Uterus (tissue), 4 donors: ENCODE measurements around the gene DNAJC6. TPM values are rescaled to one million over a fixed set of nuclear protein-coding genes. Genes with fewer than 3 reads are reported as not detected.

Source experiments
- DNase-seq, 2 donors: peaks; one replicate each; pipeline ENCODE4 v3.0.0-alpha.2; 2019 to 2020
- H3K27ac ChIP-seq, 2 donors: fragments of 200-600 bp; sonication (generic); 1 replicate in 1 of 2; 2 replicates in 1 of 2; pipeline ENCODE4 v1.5.1; 2016 to 2018
- H3K27me3 ChIP-seq, 2 donors: fragments of 200-600 bp; sonication (generic); one replicate each; pipeline ENCODE4 v1.5.1; 2018 to 2019; ENCODE audit warnings: control low read depth in 1 of 2
- H3K36me3 ChIP-seq, 2 donors: fragments of 200-600 bp; sonication (generic); one replicate each; pipeline ENCODE4 v1.5.1; 2019; ENCODE audit warnings: control low read depth in 1 of 2
- H3K4me1 ChIP-seq, 2 donors: fragments of 200-600 bp; sonication (generic); one replicate each; pipeline ENCODE4 v1.5.1; 2018 to 2019; ENCODE audit warnings: control low read depth in 1 of 2
- H3K4me3 ChIP-seq, 2 donors: fragments of 200-600 bp; sonication (generic); 1 replicate in 1 of 2; 2 replicates in 1 of 2; pipeline ENCODE4 v1.5.1; 2018 to 2019; ENCODE audit warnings: mild to moderate bottlenecking in 1 of 2
- H3K9me3 ChIP-seq, 2 donors: fragments of 200-600 bp; sonication (generic); one replicate each; pipeline ENCODE4 v1.5.1; 2019; ENCODE audit warnings: control low read depth in 1 of 2
- POLR2A ChIP-seq, 2 donors: fragments of 450-650 bp; IDR thresholded peaks; one replicate each; pipeline ENCODE4 v1.6.1; 2016; ENCODE audit warnings: antibody characterized with exemption in 2 of 2, mild to moderate bottlenecking in 1 of 2, moderate library complexity in 1 of 2
- intact Hi-C: fragments of 100-400 bp; cut with DNase I; formaldehyde crosslinking; loops from one replicate; pipeline ENCODE4 v1.15.1; 2023; ENCODE audit warnings: low total_unique reads
- total RNA-seq, 4 donors: library from RNA; depleted of rRNA in 3 of 4; stranded (reverse); fragments of >200 nt in 3 of 4; gene quantifications; one replicate each; pipeline versions ENCODE4 v1.1.0 to v1.2.4, GENCODE V29; 2014 to 2023
- TF ChIP-seq, protein P1 (sequence below), 4 experiments: fragments of 200-600 bp in 2 of 4; fragments of 450-650 bp in 2 of 4; sonication (generic) in 2 of 4; IDR thresholded peaks; one replicate each; pipeline ENCODE4 v1.5.1; 2016 to 2019; ENCODE audit warnings: antibody characterized with exemption in 4 of 4, mild to moderate bottlenecking in 2 of 4, moderate library complexity in 1 of 4
- donor health status: DM: yes; HTN: yes; CAD: no.

The DNAJC6 gene
- total RNA-seq, 4 donors from 2014 or later, result 3.1 to 11.3 (median 4.2) TPM

DNA sequence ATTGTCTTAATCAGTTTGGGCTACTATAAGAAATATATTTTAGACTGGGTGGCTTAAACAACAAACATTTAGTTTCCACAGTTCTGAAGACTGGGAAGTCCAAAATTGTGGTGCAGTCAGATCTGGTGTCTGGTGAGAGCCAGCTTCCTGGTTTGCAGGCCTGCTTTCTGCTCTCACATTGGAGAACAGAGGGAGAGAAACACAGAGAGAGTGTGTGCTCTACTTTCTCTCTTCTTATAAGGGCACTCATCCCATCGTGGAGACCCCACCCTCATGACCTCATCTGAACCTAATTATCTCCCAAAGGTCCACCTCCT lies 115.2 kb downstream of the DNAJC6 start:
- no peak for DNase-seq
- H3K4me3 ChIP-seq, result no peak overlapping the region
- intact Hi-C loops, result no loop called here
- no peak for TF ChIP-seq POLR2A (IDR thresholded peaks at IDR 0.05)
- TF ChIP-seq, protein P1, sequence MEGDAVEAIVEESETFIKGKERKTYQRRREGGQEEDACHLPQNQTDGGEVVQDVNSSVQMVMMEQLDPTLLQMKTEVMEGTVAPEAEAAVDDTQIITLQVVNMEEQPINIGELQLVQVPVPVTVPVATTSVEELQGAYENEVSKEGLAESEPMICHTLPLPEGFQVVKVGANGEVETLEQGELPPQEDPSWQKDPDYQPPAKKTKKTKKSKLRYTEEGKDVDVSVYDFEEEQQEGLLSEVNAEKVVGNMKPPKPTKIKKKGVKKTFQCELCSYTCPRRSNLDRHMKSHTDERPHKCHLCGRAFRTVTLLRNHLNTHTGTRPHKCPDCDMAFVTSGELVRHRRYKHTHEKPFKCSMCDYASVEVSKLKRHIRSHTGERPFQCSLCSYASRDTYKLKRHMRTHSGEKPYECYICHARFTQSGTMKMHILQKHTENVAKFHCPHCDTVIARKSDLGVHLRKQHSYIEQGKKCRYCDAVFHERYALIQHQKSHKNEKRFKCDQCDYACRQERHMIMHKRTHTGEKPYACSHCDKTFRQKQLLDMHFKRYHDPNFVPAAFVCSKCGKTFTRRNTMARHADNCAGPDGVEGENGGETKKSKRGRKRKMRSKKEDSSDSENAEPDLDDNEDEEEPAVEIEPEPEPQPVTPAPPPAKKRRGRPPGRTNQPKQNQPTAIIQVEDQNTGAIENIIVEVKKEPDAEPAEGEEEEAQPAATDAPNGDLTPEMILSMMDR (IDR thresholded peaks at IDR 0.05), result no peak
- no peaks in the 10 kb centered on the region for H3K27me3 ChIP-seq
- no peaks in the 10 kb centered on the region for H3K9me3 ChIP-seq
- peaks cover 0 to 9% of the 10 kb centered on the region in 2 donors for H3K4me1 ChIP-seq
- H3K36me3 ChIP-seq, result no peaks in the 10 kb centered on the region
- no peak overlapping the region for H3K27ac ChIP-seq

DNA sequence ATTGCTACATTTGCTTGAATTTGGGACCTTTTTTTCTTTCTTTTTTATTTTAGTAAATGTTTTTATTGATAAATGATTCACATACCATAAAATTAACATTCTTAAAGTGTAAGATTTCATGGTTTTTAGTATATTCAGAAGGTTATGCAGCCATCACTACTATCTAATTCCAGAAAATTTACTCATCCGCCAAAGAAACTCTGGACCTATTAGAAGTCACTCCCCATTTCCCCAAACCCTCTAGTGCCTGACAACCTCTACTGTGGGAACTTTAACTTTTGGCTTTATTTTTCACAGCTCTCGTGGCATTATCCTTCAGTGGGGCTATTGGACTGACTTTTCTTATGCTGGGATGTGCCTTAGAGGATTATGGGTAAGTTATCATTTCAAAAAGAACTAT lies 115.7 kb downstream of the DNAJC6 start:
- TF ChIP-seq, protein P1 (IDR thresholded peaks at IDR 0.05), result no peak
- TF ChIP-seq POLR2A (IDR thresholded peaks at IDR 0.05), result no peak
- H3K9me3 ChIP-seq, result no peaks in the 10 kb centered on the region
- no peak overlapping the region for H3K27ac ChIP-seq
- H3K4me3 ChIP-seq, result no peak overlapping the region
- H3K36me3 ChIP-seq, result no peaks in the 10 kb centered on the region
- no peak for DNase-seq
- H3K27me3 ChIP-seq, result no peaks in the 10 kb centered on the region
- intact Hi-C loops, result no loop called here
- peaks cover 0 to 9% of the 10 kb centered on the region in 2 donors for H3K4me1 ChIP-seq

DNA sequence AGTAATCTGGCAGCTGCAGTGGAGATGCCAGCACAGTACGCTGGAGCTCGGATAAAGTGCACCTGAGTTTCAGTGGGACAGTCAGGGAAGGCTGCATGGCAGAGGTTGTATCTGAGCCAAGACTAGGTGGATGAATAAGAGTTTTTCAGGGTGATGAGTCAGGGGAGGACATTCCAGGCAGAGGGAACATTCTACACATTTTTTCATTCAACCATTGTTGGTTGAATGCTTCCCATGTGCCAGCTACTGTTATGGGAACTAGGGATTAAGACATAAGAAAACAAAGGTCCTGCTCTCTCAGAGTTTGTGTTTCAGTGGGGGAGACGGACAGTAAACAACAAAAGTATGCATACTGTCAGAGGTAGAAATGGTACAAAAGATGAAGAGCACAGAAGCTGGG lies 116.4 kb downstream of the DNAJC6 start:
- intact Hi-C loops, result no loop called here
- Histone ChIP-seq H3K9me3 (no peaks in the 10 kb centered on the region), H3K36me3 (no peaks in the 10 kb centered on the region), H3K27ac (no peak overlapping the region), H3K4me3 (no peak overlapping the region), H3K27me3 (no peaks in the 10 kb centered on the region), H3K4me1 (peaks cover 0 to 9% of the 10 kb centered on the region in 2 donors)
- TF ChIP-seq POLR2A (IDR thresholded peaks at IDR 0.05), result no peak
- TF ChIP-seq, protein P1 (IDR thresholded peaks at IDR 0.05), result no peak
- DNase-seq, result no peak

DNA sequence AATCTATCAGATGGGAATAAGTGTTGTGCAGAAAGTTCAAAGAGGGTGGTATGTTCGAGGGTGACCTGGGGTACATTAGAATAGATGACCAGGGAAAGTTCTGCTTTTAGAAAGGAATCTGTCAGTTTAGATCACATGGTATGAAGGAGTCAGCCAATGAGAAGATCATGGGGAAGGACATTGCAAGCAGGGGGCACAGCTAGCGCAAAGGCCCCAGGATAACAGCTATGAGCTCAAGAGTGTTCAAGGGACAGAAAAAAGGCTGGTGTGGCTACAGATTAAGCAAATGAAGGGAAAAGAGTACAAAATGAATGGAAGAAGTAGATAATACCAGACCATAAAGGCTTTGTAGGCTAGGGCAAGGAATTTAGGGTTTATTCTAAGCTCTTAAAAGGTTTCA lies 119.7 kb downstream of the DNAJC6 start:
- Histone ChIP-seq H3K4me3 (no peak overlapping the region), H3K9me3 (no peaks in the 10 kb centered on the region), H3K27ac (peak overlapping the region; percentile 47 to 62), H3K27me3 (no peaks in the 10 kb centered on the region), H3K4me1 (no peaks in the 10 kb centered on the region), H3K36me3 (no peaks in the 10 kb centered on the region)
- TF ChIP-seq, protein P1 (IDR thresholded peaks at IDR 0.05), result no peak
- TF ChIP-seq POLR2A (IDR thresholded peaks at IDR 0.05), result no peak
- DNase-seq, result no peak
- intact Hi-C loops, result no loop called here

DNA sequence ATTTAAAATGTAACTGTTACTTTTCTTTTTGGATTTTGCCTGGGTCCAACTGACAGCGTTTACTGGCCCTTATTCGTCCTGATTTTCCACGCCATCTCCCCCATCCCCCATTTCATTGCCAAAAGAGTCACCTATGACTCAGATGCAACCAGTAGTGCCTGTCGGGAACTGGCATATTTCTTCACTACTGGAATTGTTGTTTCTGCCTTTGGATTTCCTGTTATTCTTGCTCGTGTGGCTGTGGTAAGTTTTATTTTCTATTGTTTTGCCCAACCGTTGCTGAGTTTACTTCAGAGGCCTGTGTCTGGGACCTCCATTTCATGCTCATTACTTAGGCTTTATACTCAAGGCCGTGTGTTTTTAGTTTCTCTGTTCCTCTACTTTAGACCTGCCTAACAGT lies 120.5 kb downstream of the DNAJC6 start:
- Histone ChIP-seq H3K36me3 (no peaks in the 10 kb centered on the region), H3K4me1 (no peaks in the 10 kb centered on the region), H3K27me3 (no peaks in the 10 kb centered on the region), H3K4me3 (no peak overlapping the region), H3K27ac (peak overlapping the region; percentile 47 to 62), H3K9me3 (no peaks in the 10 kb centered on the region)
- TF ChIP-seq POLR2A (IDR thresholded peaks at IDR 0.05), result no peak
- TF ChIP-seq, protein P1 (IDR thresholded peaks at IDR 0.05), result no peak
- intact Hi-C loops, result no loop called here
- DNase-seq, result no peak
